ENCODE data around the gene SCRG1.

GRCh38 chr4:173397604-173398003, 1.3 kb downstream of the SCRG1 start:
- TF ChIP-seq CTCF (IDR thresholded peaks at IDR 0.05) (no peak), EZH2 (IDR thresholded peaks at IDR 0.05; ENCODE audit: borderline replicate concordance, insufficient read depth, low read depth, low read length, poor library complexity, severe bottlenecking) (no peak)
